ENCODE data around the gene ZBTB17.

GRCh38 chr1:15943328-15943991 is 32.4 kb downstream of the ZBTB17 start:
- TF ChIP-seq CTCF (conservative IDR thresholded peaks at IDR 0.05) (no peak), ZFX (IDR thresholded peaks at IDR 0.05) (no peak)

Data from C4-2B (cell line).